ENCODE measurements around the gene PIK3R6.
"Not testable (repeated sequence)": the region's sequence is repeated elsewhere in the genome, so short reads cannot be mapped to it uniquely, and the experiment has no call there.

PIK3R6 gene

DNA sequence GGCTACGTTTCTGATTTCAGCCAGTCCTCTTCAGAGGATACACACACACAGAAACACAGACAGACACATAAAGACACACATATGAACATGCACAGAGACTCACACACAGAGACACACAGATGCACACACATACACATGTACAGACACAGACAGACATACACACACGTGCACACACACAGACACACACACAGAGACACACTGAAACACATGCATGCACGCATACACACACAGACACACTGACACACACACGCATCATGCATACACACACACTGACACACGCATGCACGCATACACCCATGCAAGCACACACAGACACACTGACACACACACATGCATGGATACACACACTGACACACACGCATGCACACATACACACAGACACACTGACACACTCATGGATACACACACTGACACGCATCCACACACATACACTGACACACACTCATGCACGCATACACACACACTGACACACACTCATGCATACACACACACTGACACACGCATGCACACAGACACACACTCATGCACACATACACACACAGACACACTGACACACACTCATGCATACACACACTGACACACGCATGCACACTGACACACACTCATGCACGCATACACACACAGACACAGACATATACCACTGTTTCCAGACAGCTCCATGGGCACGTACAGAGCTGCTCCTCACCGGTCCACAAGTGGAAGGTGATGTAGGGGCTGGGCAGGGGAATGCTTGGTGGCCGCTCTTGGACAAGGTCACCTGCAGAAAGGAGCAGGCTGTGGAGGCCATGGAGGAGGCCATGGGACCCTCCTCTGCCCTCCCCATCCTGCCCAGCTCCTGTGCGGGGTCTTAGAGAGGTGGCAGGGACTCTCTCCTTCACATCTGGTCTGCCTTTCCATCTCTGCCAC, 38.2 kb downstream of the PIK3R6 start:
- in situ Hi-C loops (cut with MboI; ENCODE audit: low sequenced_read_pairs): no loop called here

- in situ Hi-C loops (cut with MboI; ENCODE audit: low sequenced_read_pairs): no loop called here
Measured at GRCh38 chr17:8828517-8828875, 39.0 kb downstream of the PIK3R6 start.

- in situ Hi-C loops (cut with MboI; ENCODE audit: low sequenced_read_pairs): no loop called here
Measured at GRCh38 chr17:8826808-8827435, 40.6 kb downstream of the PIK3R6 start.

GRCh38 chr17:8825802-8826201, 41.7 kb downstream of the PIK3R6 start:
- in situ Hi-C loops (cut with MboI; ENCODE audit: low sequenced_read_pairs): no loop called here

DNA sequence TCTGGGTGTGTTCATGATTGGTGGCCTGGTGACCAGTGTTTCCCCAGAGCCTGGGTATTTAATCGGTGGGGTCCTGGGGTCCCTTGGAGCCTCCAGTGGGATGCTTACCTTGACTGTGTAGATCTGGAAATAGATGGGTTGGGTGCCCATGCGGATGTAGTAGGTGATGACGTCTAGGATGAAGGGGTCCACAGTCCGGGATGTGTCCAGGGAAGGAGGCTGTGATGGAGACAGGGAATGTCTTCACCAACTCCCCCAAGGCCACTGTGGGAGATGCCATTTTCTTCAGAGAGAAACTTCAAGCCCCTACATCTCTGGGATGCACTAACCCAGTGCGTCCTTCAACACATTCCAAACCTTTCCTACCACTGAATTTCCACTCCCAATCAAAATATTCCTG, 44.2 kb downstream of the PIK3R6 start:
- in situ Hi-C loops (cut with MboI; ENCODE audit: low sequenced_read_pairs): no loop called here

GRCh38 chr17:8822401-8823035, 45.0 kb downstream of the PIK3R6 start:
- in situ Hi-C loops (cut with MboI; ENCODE audit: low sequenced_read_pairs): no loop called here

DNA sequence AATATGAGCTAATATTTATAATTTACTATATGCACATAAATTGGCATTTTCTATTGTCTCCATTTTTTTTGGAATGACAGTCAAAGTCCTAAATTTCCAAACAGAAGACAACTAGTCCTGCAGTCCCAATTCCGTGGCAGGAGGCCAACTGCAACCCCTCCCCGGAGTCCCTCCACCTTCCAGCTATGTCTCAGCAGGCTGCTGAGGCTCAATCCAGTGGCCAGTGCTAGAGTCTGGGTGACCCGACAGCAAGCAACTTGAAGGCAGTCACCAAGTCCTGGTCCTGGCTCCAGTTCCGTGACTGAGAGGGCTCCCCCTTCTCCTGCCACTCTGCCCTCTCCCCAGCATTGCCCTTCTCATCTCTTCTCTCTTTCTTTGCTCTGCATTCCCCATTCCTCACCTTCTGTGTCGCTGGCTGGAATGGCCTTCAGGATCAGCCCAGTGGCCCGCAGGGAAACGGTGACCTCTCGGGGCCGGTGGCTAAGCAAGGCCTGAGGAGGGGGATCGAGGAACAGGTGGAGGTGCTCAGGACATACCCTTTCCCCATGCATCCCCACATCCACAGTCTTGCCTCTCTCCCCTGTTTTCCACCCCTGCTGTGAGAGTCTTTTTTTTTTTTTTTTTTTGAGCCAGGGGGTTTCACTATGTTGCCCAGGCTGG, 45.9 kb downstream of the PIK3R6 start:
- in situ Hi-C loops (cut with MboI; ENCODE audit: low sequenced_read_pairs): no loop called here

GRCh38 chr17:8820311-8821010, 47.0 kb downstream of the PIK3R6 start:
- in situ Hi-C loops (cut with MboI; ENCODE audit: low sequenced_read_pairs): no loop called here

DNA sequence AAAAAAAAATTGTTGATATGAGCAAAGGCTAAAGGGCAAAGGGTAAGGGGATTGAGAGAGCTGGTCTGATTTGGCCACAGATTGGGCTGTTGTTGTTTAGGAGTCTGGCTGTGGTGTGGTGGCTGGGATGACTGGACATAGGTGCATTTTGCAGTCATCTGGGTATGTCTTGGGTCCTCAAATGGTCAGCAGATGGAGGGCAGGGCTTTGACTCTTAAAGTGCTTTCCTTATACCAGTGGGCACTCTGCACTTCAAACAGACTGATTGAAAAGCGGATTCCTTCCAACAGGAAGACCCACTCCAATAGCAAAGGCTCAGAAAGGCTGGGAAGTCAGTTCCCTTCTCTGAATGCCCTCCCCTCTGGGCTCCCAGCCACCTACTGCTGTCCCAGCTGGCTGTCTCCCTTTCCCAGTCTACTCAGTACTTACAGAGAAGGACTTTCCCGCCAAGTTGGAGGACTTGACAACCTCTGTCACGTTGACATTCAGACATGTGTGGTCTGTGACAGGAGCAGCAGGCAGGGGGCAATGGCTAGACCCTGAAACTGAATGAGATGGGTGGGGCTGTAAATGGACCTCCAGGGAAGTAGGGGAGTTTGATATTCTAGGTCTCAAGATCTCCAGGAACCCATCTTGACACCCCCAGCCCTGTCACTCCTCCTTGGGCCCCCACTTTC, 48.7 kb downstream of the PIK3R6 start:
- in situ Hi-C loops (cut with MboI; ENCODE audit: low sequenced_read_pairs): no loop called here

- in situ Hi-C loops (cut with MboI; ENCODE audit: low sequenced_read_pairs): no loop called here
Measured at GRCh38 chr17:8818047-8818446, 49.4 kb downstream of the PIK3R6 start.

GRCh38 chr17:8806926-8807550, 60.4 kb downstream of the PIK3R6 start:
- in situ Hi-C loops (cut with MboI; ENCODE audit: low sequenced_read_pairs): no loop called here

DNA sequence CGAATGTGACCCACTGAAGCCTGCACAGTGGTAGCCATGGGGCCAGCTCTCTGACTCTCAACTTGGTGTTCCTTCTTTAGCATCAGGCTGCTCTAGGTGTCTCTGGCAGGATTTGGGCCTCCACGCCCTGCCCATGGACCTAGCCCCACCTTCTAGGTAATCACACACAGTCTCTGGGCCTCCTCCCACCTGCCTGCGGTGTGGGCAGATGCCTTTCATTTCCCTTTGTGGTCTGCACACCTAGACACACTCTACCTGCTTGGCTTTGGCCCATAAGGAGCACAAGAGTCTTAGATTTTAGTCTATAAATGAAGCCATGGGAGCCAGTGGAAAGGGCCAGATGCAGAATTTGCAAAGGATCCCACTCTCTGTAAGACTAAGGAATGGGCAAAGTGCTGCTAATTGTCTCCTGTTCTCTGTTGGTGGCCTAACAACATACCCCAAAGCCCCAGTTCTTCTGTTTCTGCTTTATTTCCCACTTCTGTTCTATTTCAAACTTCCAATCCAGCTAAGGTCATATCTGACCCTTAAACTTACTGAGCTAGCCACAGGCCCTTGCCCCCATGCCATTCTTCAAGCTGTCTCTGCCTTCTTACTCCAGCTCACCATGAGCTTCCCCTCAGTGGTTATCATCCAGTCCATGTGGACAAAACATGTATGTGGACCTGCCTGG, 61.1 kb downstream of the PIK3R6 start:
- in situ Hi-C loops (cut with MboI; ENCODE audit: low sequenced_read_pairs): no loop called here

DNA sequence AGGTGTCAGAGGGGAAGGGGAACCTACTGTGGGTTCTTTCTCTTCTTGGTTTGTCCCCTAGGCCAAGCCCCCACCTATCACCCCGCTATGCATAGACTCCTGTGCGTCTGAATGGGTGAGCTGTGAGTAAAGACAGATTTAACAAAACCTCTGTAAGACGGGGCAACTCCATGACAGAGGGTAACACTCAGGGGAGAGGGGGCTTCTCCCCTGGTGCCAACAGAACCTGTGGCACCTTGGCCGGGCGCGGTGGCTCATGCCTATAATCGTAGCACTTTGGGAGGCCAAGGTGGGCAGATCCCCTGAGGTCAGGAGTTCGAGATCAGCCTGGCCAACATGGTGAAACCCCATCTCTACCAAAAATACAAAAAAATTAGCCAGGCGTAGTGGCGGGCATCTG, 62.1 kb downstream of the PIK3R6 start:
- in situ Hi-C loops (cut with MboI; ENCODE audit: low sequenced_read_pairs): not testable (repeated sequence)

GRCh38 chr17:8803531-8804420, 63.7 kb downstream of the PIK3R6 start:
- in situ Hi-C loops (cut with MboI; ENCODE audit: low sequenced_read_pairs): no loop called here

DNA sequence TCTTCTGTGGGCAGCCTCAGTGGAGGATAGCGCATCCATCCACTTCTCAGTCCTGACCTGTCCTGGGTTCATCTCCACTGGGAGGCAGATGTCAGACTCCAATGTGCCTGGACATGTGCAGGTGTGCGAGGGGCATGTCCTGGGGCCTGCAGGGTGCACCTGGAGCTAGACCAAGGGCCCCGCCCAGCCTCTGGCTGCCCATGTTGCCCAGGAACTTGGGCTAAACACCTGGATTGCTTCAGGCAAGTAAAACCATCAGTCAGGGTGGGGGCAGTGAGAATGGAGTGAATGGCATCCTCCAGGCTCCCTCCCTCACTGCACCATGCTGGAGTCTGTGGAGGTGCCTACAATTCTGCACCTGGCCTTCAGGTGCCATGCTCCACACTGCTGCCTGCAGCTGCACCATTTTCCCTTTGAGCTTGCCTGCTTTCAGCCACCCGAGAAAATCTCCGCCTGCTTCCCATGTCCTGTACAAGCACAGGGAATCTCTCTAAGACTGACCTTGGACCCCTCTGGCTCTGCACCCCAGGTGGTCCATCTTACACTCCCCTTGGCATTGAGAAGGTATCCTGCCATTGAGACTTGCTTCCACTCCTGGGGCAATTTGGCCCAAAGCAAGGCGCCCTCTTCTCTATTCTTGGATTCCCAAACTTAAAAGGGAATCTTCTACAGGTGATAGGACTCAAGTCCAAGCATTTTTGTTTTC, 66.2 kb downstream of the PIK3R6 start:
- in situ Hi-C loops (cut with MboI; ENCODE audit: low sequenced_read_pairs): no loop called here

DNA sequence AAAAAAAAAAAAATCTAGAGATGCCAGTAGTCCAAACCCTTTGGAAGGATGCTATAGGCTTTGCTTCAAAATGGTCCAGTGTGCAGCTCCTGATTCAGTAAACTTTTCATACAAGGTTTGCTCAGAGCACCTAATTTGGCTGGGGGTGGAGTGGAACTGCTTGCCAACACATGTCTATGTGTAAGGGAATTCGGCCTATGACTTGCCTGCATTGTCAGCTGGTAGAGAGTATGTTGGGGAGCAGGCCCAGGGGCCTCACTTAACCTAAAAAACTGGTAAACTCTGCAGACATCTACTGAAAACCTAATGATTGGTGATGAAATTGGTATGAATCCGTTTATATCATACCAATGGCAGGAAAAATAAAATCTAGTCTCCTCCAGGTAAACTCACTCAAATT, 66.8 kb downstream of the PIK3R6 start:
- in situ Hi-C loops (cut with MboI; ENCODE audit: low sequenced_read_pairs): no loop called here

DNA sequence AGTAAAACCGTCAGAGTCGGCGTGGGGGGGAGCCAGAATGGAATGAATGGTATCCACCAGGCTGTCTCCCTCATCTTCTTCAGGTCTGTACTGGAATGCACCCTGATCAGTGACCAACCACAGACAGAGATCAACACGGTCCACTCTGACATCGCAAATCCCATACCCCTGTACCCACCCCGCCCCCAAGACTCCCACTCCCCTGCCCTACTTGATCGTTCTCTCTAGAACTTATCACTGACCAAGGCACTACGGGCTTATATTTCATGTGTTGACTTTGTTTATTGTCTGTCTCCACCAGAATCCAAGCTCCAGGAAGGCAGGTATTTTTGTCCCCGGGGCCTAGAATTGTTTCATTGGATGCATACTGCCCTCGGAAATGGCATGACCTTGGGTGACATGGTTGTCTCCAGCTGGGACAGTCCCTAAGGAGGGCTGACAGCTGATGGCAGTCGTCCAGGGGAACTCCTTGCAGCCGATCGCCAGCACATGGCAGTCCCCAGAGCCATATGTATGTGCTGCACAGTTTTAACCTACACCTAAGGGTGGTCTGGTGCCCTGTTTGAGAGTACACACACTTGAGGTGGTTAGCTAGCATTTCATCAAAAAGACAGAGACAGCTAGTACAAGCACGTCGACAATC, 67.8 kb downstream of the PIK3R6 start:
- in situ Hi-C loops (cut with MboI; ENCODE audit: low sequenced_read_pairs): no loop called here

All from HL-60/S4 treated with phorbol 12-myristate 13-acetate at 8.2 ng/mL for 4 days and 3 days (cell line).